Measurements from ENCODE around the gene KCTD21. TPM values are rescaled to one million over a fixed set of nuclear protein-coding genes. Genes with fewer than 3 reads are reported as not detected.

KCTD21 gene
- total and polyA plus RNA-seq, 2 donors (not counting 1 experiment from before 2014, with no cell fraction given) = 4.3 to 8.0 TPM

DNA sequence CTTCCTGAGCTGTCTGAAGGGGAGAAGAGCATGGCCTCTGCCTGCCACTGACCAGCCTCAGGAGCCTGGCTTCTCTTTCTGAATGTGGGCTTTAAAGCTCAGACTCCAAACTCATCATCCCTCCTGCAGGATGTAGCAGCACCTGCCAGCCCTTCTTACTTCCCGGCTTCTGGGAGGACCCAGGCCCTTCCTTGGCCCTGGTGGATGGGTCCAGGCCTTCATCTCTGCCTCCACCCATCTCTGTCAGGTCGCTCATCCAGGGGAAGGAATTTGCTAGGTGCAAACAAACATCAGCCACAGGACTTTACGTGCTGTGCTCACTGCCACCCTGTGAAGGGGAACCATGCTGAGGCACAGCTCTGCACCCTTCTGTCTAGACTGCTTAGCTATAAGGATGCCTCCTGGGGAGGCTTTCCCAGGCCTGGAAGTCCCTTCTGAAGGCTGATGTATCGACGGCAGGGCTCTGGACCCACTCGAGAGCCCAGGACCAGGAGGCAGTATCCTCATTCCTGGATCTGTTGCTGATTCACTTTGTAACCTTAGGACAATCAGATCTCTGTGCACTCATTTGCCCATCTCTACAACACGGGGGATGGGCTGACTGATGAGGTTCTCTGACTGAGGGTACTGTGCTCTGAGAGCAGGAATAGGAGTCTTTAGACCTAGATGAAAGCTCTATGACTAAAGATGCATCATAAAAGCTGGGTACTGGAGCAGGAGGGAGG, 31.2 kb upstream of the KCTD21 start:
- Mint-ChIP-seq H3K27me3 (no peaks in the 10 kb centered on the region), H3K4me3 (no peak overlapping the region), H3K27ac (no peak overlapping the region), H3K9me3 (ENCODE audit: insufficient read depth) (no peaks in the 10 kb centered on the region), H3K4me1 (peaks cover 22% of the 10 kb centered on the region)
- ChIA-PET CTCF (interaction anchor here (1.1 to 1.9 kb wide), 2 partner anchors 8 to 345 kb away, joined by 3 to 6 read pairs; no protein-coding TSS in a partner anchor), POLR2A (no interaction called here)
- ATAC-seq (ENCODE audit: low read depth) (no peak), DNase-seq (no peak)
- Histone ChIP-seq H3K9ac (ENCODE audit: low read length) (no peak overlapping the region), H4K20me1 (ENCODE audit: control insufficient read depth, insufficient read depth, low read length, poor library complexity, severe bottlenecking) (no peaks in the 10 kb centered on the region), H3K4me2 (replicated peaks; ENCODE audit: low read depth, low read length, poor library complexity, severe bottlenecking) (no peak overlapping the region), H3K27me3 (replicated peaks in 1 of 4; ENCODE audit: control extremely low read depth in 1 of 4, control insufficient read depth in 3 of 4, insufficient read depth in 4 of 4, low read length in 3 of 4) (no peaks in the 10 kb centered on the region), H3K4me1 (ENCODE audit: control insufficient read depth in 2 of 2, insufficient read depth in 2 of 2, low read length in 2 of 2) (peaks cover 20 to 22% of the 10 kb centered on the region in 2 donors), H3K27ac (ENCODE audit: low read length in 2 of 2) (no peak overlapping the region), H3K4me3 (ENCODE audit: control extremely low read depth in 1 of 5, extremely low read depth in 1 of 5, insufficient read depth in 1 of 5, low read depth in 2 of 5, low read length in 4 of 5) (no peak overlapping the region), H2AFZ (ENCODE audit: insufficient read depth, low read depth, low read length, poor library complexity, severe bottlenecking) (no peak overlapping the region), H3K36me3 (replicated peaks in 1 of 2; ENCODE audit: control extremely low read depth in 1 of 2, control insufficient read depth in 1 of 2, extremely low read depth in 1 of 2, insufficient read depth in 2 of 2, low read length in 1 of 2) (peaks cover 3 to 41% of the 10 kb centered on the region in 2 experiments), H3K9me3 (ENCODE audit: control extremely low read depth in 1 of 3, control insufficient read depth in 2 of 3, insufficient read depth in 1 of 3, low read length in 2 of 3) (no peaks in the 10 kb centered on the region), H3K79me2 (ENCODE audit: control insufficient read depth, insufficient read depth, low read length) (no peaks in the 10 kb centered on the region)
- WGBS (ENCODE audit: insufficient coverage) = 100% methylated on average over 6 of the region's 7 CpGs
- intact Hi-C loops (cut with micrococcal nuclease) = no loop called here
- no peak for TF ChIP-seq EZH2 (IDR thresholded peaks at IDR 0.05; ENCODE audit: borderline replicate concordance, insufficient read depth, low read depth, low read length, poor library complexity, severe bottlenecking)

DNA sequence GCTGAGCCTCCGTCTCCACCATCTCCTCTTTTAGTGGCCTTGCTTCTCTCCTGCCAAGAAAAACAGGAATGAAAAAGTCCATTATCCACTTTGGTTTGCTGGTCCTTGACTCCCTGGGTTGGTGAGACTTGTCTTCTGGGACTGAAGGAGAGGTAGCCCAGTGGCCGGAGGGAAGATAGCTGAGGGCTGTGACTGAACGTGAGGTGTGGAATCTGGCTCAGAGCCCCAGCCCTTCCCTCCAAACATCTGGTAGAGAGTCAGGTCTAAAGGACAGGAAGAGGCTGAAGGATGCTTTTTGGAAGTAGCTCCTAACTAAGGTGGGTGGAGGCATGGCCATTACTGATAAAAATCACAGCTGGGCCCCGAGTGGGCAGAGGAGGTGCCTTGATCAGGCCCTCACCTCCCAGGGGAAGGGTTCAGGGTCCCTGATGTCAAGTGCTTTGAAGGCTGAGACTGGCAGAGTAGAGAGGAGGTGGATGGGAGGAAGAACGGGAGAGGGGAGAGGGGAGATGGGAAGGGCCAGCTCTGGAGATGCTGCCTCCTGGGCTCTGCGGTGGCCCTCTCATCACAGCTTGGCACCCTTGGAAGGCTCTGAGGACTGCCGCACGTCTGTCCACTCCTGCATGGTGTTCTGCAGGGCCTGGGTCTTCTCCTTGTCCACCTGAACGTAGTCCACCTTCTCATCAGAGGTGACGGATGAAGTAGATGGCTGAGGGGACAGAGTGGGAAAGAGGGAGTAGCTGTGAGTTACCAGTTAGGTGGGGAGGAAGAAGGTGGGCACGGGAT, 30.5 kb upstream of the KCTD21 start:
- no peak for DNase-seq
- no peak for ATAC-seq (ENCODE audit: low read depth)
- H2AFZ ChIP-seq (ENCODE audit: insufficient read depth, low read depth, low read length, poor library complexity, severe bottlenecking) = no peak overlapping the region
- H3K27ac Mint-ChIP-seq = no peak overlapping the region
- peaks cover 3 to 40% of the 10 kb centered on the region in 2 experiments for H3K36me3 ChIP-seq (replicated peaks in 1 of 2; ENCODE audit: control extremely low read depth in 1 of 2, control insufficient read depth in 1 of 2, extremely low read depth in 1 of 2, insufficient read depth in 2 of 2, low read length in 1 of 2)
- no peaks in the 10 kb centered on the region for H3K9me3 ChIP-seq (ENCODE audit: control extremely low read depth in 1 of 3, control insufficient read depth in 2 of 3, insufficient read depth in 1 of 3, low read length in 2 of 3)
- H3K9me3 Mint-ChIP-seq (ENCODE audit: insufficient read depth) = no peaks in the 10 kb centered on the region
- WGBS (ENCODE audit: insufficient coverage) = 97% methylated on average over 8 of the region's 11 CpGs
- no peaks in the 10 kb centered on the region for H4K20me1 ChIP-seq (ENCODE audit: control insufficient read depth, insufficient read depth, low read length, poor library complexity, severe bottlenecking)
- intact Hi-C loops (cut with micrococcal nuclease) = no loop called here
- H3K4me2 ChIP-seq (replicated peaks; ENCODE audit: low read depth, low read length, poor library complexity, severe bottlenecking) = no peak overlapping the region
- POLR2A ChIA-PET = no interaction called here
- TF ChIP-seq EZH2 (IDR thresholded peaks at IDR 0.05; ENCODE audit: borderline replicate concordance, insufficient read depth, low read depth, low read length, poor library complexity, severe bottlenecking) = no peak
- TF ChIP-seq, protein P1, sequence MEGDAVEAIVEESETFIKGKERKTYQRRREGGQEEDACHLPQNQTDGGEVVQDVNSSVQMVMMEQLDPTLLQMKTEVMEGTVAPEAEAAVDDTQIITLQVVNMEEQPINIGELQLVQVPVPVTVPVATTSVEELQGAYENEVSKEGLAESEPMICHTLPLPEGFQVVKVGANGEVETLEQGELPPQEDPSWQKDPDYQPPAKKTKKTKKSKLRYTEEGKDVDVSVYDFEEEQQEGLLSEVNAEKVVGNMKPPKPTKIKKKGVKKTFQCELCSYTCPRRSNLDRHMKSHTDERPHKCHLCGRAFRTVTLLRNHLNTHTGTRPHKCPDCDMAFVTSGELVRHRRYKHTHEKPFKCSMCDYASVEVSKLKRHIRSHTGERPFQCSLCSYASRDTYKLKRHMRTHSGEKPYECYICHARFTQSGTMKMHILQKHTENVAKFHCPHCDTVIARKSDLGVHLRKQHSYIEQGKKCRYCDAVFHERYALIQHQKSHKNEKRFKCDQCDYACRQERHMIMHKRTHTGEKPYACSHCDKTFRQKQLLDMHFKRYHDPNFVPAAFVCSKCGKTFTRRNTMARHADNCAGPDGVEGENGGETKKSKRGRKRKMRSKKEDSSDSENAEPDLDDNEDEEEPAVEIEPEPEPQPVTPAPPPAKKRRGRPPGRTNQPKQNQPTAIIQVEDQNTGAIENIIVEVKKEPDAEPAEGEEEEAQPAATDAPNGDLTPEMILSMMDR (IDR thresholded peaks at IDR 0.05) = no peak
- peaks cover 12 to 14% of the 10 kb centered on the region in 2 donors for H3K4me1 ChIP-seq (ENCODE audit: control insufficient read depth in 2 of 2, insufficient read depth in 2 of 2, low read length in 2 of 2)
- H3K79me2 ChIP-seq (ENCODE audit: control insufficient read depth, insufficient read depth, low read length) = no peaks in the 10 kb centered on the region
- H3K9ac ChIP-seq (ENCODE audit: low read length) = no peak overlapping the region
- no peak overlapping the region for H3K4me3 Mint-ChIP-seq
- CTCF ChIA-PET = interaction anchor here (1.1 to 1.9 kb wide), 2 partner anchors 9 to 345 kb away, joined by 3 to 6 read pairs; no protein-coding TSS in a partner anchor
- H3K4me1 Mint-ChIP-seq = peaks cover 15% of the 10 kb centered on the region
- no peaks in the 10 kb centered on the region for H3K27me3 Mint-ChIP-seq
- no peak overlapping the region for H3K4me3 ChIP-seq (ENCODE audit: control extremely low read depth in 1 of 5, extremely low read depth in 1 of 5, insufficient read depth in 1 of 5, low read depth in 2 of 5, low read length in 4 of 5)
- no peak overlapping the region for H3K27ac ChIP-seq (ENCODE audit: low read length in 2 of 2)
- H3K27me3 ChIP-seq (replicated peaks in 1 of 4; ENCODE audit: control extremely low read depth in 1 of 4, control insufficient read depth in 3 of 4, insufficient read depth in 4 of 4, low read length in 3 of 4) = no peaks in the 10 kb centered on the region
